NB4 (cell line): Measurements from ENCODE around the gene RAET1E.

Experiments used
- DNase-seq: peaks from one replicate; pipeline ENCODE4 v3.0.0; 2010; ENCODE audit warnings: low read depth
- H3K4me3 ChIP-seq: one replicate; pipeline ENCODE4 v1.5.1; 2011; ENCODE audit warnings: mild to moderate bottlenecking, low read depth, low read length, moderate library complexity
- CTCF ChIP-seq: IDR thresholded peaks from one replicate; pipeline ENCODE4 v1.5.1; 2012; ENCODE audit warnings: low read depth, low read length
- MAX ChIP-seq: IDR thresholded peaks from 2 replicates; pipeline ENCODE4 v1.6.1; 2011; ENCODE audit warnings: low read depth, low read length
- MYC ChIP-seq: IDR thresholded peaks from 2 replicates; pipeline ENCODE4 v1.6.1; 2011; ENCODE audit warnings: low read depth, low read length
- POLR2A ChIP-seq: IDR thresholded peaks from 2 replicates; pipeline ENCODE4 v1.6.1; 2011; ENCODE audit warnings: mild to moderate bottlenecking; ENCODE audit not compliant: insufficient read length; ENCODE audit errors: extremely low read depth

The RAET1E gene

GRCh38 chr6:149881066-149881766 is 16.7 kb downstream of the RAET1E start:
- TF ChIP-seq CTCF (no peak), MAX (no peak), POLR2A (no peak), MYC (no peak)
- DNase-seq = no peak
- H3K4me3 ChIP-seq = no peak overlapping the region

- H3K4me3 ChIP-seq = no peak overlapping the region
- no peak for DNase-seq
- TF ChIP-seq CTCF = no peak
- no peak for TF ChIP-seq MYC
- no peak for TF ChIP-seq POLR2A
- no peak for TF ChIP-seq MAX
These were observed 20.3 kb downstream of the RAET1E start for GRCh38 chr6:149877659-149878058.

- TF ChIP-seq MAX = no peak
- no peak for TF ChIP-seq POLR2A
- TF ChIP-seq MYC = no peak
- no peak for TF ChIP-seq CTCF
- no peak overlapping the region for H3K4me3 ChIP-seq
- DNase-seq = no peak
These were observed 21.5 kb downstream of the RAET1E start for GRCh38 chr6:149876241-149876933.

GRCh38 chr6:149872233-149872632 is 25.7 kb downstream of the RAET1E start:
- H3K4me3 ChIP-seq = no peak overlapping the region
- TF ChIP-seq CTCF = no peak
- no peak for TF ChIP-seq MAX
- no peak for TF ChIP-seq POLR2A
- TF ChIP-seq MYC = no peak
- no peak for DNase-seq

- TF ChIP-seq MYC (no peak), CTCF (no peak), POLR2A (no peak), MAX (no peak)
- no peak overlapping the region for H3K4me3 ChIP-seq
- no peak for DNase-seq
These were observed 26.7 kb downstream of the RAET1E start for GRCh38 chr6:149871182-149871581.
